LNCaP clone FGC (cell line): ENCODE results near the gene LEAP2.
"Not testable (repeated sequence)": the region's sequence is repeated elsewhere in the genome, so short reads cannot be mapped to it uniquely, and the experiment has no call there.

Experiments
- DNase-seq: peaks from one replicate; pipeline ENCODE4 v3.0.0-alpha.2; 2011; ENCODE audit warnings: low read depth
- H3K4me3 ChIP-seq: 2 replicates; pipeline ENCODE4 v1.5.1; 2011; ENCODE audit warnings: mild to moderate bottlenecking, low read depth, low read length, control low read depth
- CTCF ChIP-seq: IDR thresholded peaks from 2 replicates; pipeline ENCODE4 v1.5.1; 2012; ENCODE audit warnings: mild to moderate bottlenecking; ENCODE audit not compliant: control insufficient read depth, insufficient read depth; ENCODE audit errors: extremely low read depth

Gene LEAP2

DNA sequence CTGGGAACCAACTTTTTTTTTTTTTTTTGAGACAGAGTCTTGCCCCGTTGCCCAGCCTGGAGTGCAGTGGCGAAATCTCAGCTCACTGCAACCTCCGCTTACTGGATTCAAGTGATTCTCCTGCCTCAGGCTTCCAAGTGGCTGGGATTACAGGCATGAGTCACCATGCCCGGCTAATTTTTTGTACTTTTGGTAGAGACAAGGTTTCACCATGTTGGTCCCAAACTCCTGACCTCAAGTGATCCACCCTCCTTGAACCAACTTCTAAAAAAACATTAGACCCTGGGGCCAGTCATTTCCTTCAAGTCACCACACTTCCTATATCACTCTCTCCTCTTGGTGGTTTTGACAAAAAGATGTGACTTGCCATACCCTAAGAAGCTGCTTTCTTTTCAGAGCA, 32.2 kb upstream of the LEAP2 start:
- no peak for TF ChIP-seq CTCF
- H3K4me3 ChIP-seq: no peak overlapping the region
- DNase-seq: no peak

DNA sequence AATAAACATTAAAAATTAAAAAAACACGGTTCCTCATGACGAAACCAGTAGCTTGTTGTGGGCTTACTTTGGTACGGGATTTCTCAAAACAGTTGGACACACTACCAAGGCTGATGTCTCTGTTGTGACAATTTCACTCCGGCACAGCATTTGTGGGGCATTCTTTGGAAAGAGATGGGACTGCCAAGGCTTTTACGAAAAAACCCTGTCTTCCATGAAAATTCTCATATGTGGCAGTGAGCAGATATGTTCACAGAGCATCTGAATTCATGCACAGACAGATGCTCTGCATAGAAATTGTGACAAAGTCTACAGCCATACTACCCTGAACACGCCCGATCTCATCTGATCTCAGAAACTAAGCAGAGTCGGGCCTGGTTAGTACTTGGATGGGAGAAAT, 25.2 kb upstream of the LEAP2 start:
- H3K4me3 ChIP-seq: no peak overlapping the region
- DNase-seq: no peak
- no peak for TF ChIP-seq CTCF

GRCh38 chr5:132849347-132849746, 24.1 kb upstream of the LEAP2 start:
- no peak for TF ChIP-seq CTCF
- H3K4me3 ChIP-seq: no peak overlapping the region
- no peak for DNase-seq

- no peak overlapping the region for H3K4me3 ChIP-seq
- no peak for TF ChIP-seq CTCF
- DNase-seq: no peak
Measured at GRCh38 chr5:132850066-132850465, 23.4 kb upstream of the LEAP2 start.

GRCh38 chr5:132853323-132853722, 20.1 kb upstream of the LEAP2 start:
- no peak overlapping the region for H3K4me3 ChIP-seq
- no peak for TF ChIP-seq CTCF
- DNase-seq: peak; percentile 91

DNA sequence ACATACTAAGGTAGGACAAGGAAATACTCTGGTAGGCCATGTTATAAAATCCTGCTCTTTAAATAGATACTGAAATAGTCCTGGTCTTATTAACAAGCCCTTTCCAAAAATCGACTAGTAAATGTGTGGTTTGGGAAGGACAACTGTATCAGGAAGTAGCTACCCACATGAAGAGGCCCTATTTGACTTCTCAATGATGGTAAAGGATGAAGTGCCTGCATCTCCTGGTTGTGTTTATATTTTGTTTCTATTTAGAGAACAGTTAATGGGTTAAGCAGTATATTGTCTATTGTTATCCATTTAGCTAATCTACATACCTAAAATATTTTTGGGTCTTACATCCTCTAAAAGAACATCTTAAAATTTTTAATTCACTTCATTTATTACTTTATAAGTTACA, 19.7 kb upstream of the LEAP2 start:
- H3K4me3 ChIP-seq: no peak overlapping the region
- no peak for DNase-seq
- no peak for TF ChIP-seq CTCF

DNA sequence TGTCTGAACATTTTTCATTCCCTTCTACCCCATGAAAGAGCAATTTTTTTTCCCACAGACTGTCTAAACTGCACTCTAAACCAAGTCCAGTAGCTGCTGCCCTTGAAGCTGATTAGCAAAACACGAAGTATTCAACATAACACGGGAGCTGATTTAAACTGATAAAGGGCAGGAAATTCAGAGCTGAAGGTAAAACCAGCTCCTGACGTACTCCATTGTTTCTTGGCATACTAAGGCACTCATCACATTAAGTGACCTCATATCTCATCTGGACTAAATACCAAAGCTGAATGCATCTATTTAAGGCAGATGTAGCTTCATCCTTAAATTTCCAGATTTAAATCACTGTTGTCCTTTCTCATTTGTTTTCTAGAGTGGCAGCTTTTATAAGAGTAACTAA, 19.2 kb upstream of the LEAP2 start:
- DNase-seq: no peak
- H3K4me3 ChIP-seq: no peak overlapping the region
- no peak for TF ChIP-seq CTCF

GRCh38 chr5:132854992-132855391, 18.5 kb upstream of the LEAP2 start:
- DNase-seq, H3K4me3 ChIP-seq: not testable (repeated sequence)
